Fibroblast of villous mesenchyme (primary cell): ENCODE measurements around the gene ZNF718. TPM values are rescaled to one million over a fixed set of nuclear protein-coding genes. Genes with fewer than 3 reads are reported as not detected.
"Not testable (repeated sequence)": the region's sequence is repeated elsewhere in the genome, so short reads cannot be mapped to it uniquely, and the experiment has no call there.

ENCODE experiments used
- DNase-seq: peaks from one replicate; pipeline ENCODE4 v3.0.0-alpha.2; 2010; ENCODE audit warnings: low read depth
- H3K4me3 ChIP-seq: 2 replicates; pipeline ENCODE4 v1.5.1; 2011; ENCODE audit warnings: low read depth, mild to moderate bottlenecking, low read length
- CTCF ChIP-seq: IDR thresholded peaks from 2 replicates; pipeline ENCODE4 v1.5.1; 2012; ENCODE audit warnings: low read depth, mild to moderate bottlenecking, low read length; ENCODE audit not compliant: insufficient read depth
- total RNA-seq: library from RNA; depleted of rRNA; stranded (reverse); fragments of >200 nt; gene quantifications from 2 replicates; pipeline ENCODE4 v1.2.3, GENCODE V29; 2012

ZNF718 gene
- 7.1 and 8.2 TPM in 2 replicates for total RNA-seq

- DNase-seq = peak; percentile 98
- peak within 1 kb of the TSS; percentile 96 for H3K4me3 ChIP-seq
- no peak for TF ChIP-seq CTCF
These were observed at the start of gene ZNF718 for GRCh38 chr4:124275-125081. TSS of gene ZNF718 (plus strand) at chr4:124501. CDS start at chr4:124671, 170 bp downstream.

- DNase-seq = no peak
- H3K4me3 ChIP-seq = no peak overlapping the region
- no peak for TF ChIP-seq CTCF
These were observed 38.4 kb upstream of the ZNF718 start for GRCh38 chr4:85951-86350.

GRCh38 chr4:86559-87324, 37.6 kb upstream of the ZNF718 start:
- DNase-seq, H3K4me3 ChIP-seq: not testable (repeated sequence)

- TF ChIP-seq CTCF = no peak
- DNase-seq = no peak
These were observed 25.9 kb upstream of the ZNF718 start for GRCh38 chr4:98386-98785.

GRCh38 chr4:99863-100262, 24.4 kb upstream of the ZNF718 start:
- H3K4me3 ChIP-seq = no peak overlapping the region
- DNase-seq = no peak
- TF ChIP-seq CTCF = no peak

More at GRCh38 chr4:98386-98785, 25.9 kb upstream of the ZNF718 start:
- H3K4me3 ChIP-seq = no peak overlapping the region

- H3K4me3 ChIP-seq = no peak overlapping the region
- no peak for DNase-seq
- TF ChIP-seq CTCF = no peak
These were observed 17.2 kb upstream of the ZNF718 start for GRCh38 chr4:107083-107443.
